Measurements from ENCODE around the gene SPANXD.
"Not testable (repeated sequence)": the region's sequence is repeated elsewhere in the genome, so short reads cannot be mapped to it uniquely, and the experiment has no call there.

Gene SPANXD

GRCh38 chrX:141698639-141699038, at the start of gene SPANXD:
Gene SPANXD, minus strand, starts transcription at chrX:141698739. Its CDS starts 334 bp downstream, at chrX:141698405.
- intact Hi-C loops (cut with DNase I); DNase-seq: not testable (repeated sequence)

GRCh38 chrX:141742666-141743065, 44.1 kb upstream of the SPANXD start:
- DNase-seq: no peak
- intact Hi-C loops (cut with DNase I): no loop called here

- intact Hi-C loops (cut with DNase I): no loop called here
- DNase-seq: no peak
Observed at GRCh38 chrX:141736656-141737055, 38.1 kb upstream of the SPANXD start.

- intact Hi-C loops (cut with DNase I): no loop called here
- DNase-seq: no peak
Observed at GRCh38 chrX:141733371-141733770, 34.8 kb upstream of the SPANXD start.

GRCh38 chrX:141732031-141732430, 33.5 kb upstream of the SPANXD start:
- DNase-seq: no peak
- intact Hi-C loops (cut with DNase I): no loop called here

GRCh38 chrX:141724186-141724585, 25.6 kb upstream of the SPANXD start:
- DNase-seq: no peak
- intact Hi-C loops (cut with DNase I): no loop called here

GRCh38 chrX:141714680-141715079, 16.1 kb upstream of the SPANXD start:
- no peak for DNase-seq
- intact Hi-C loops (cut with DNase I): no loop called here

- intact Hi-C loops (cut with DNase I): no loop called here
- DNase-seq: no peak
Observed at GRCh38 chrX:141701072-141701471, 2.5 kb upstream of the SPANXD start.

- no peak for DNase-seq
- intact Hi-C loops (cut with DNase I): no loop called here
Observed at GRCh38 chrX:141673946-141674345, 24.6 kb downstream of the SPANXD start.

- no peak for DNase-seq
- intact Hi-C loops (cut with DNase I): no loop called here
Observed at GRCh38 chrX:141669689-141670088, 28.9 kb downstream of the SPANXD start.

- intact Hi-C loops (cut with DNase I): no loop called here
- no peak for DNase-seq
Observed at GRCh38 chrX:141668371-141668770, 30.2 kb downstream of the SPANXD start.

GRCh38 chrX:141662781-141663180, 35.8 kb downstream of the SPANXD start:
- intact Hi-C loops (cut with DNase I): no loop called here
- no peak for DNase-seq

- intact Hi-C loops (cut with DNase I): no loop called here
- DNase-seq: no peak
Observed at GRCh38 chrX:141652286-141652685, 46.3 kb downstream of the SPANXD start.

Measured in posterior cingulate gyrus (tissue), 11 donors.